Smooth muscle cell (in vitro differentiated cells): ENCODE results near the gene GLIS1. TPM values are rescaled to one million over a fixed set of nuclear protein-coding genes. Genes with fewer than 3 reads are reported as not detected.

Experiments used
- DNase-seq: peaks from one replicate; lab custom pipeline; 2025; ENCODE audit not compliant: unreplicated experiment; lab: John Stamatoyannopoulos, UW
- H2AFZ ChIP-seq: fragments of 200-600 bp; sonication (generic); 2 replicates; pipeline ENCODE4 v1.6.0; 2016; ENCODE audit warnings: antibody characterized with exemption, low read depth, mild to moderate bottlenecking
- H3F3A ChIP-seq: fragments of 200-600 bp; sonication (generic); 2 replicates; pipeline ENCODE4 v1.6.0; 2017; ENCODE audit warnings: antibody characterized with exemption, low read depth
- H3K27ac ChIP-seq: fragments of 200-600 bp; sonication (generic); 2 replicates; pipeline ENCODE4 v1.5.1; 2016; ENCODE audit warnings: low read depth, mild to moderate bottlenecking
- H3K27me3 ChIP-seq: fragments of 200-600 bp; sonication (generic); 2 replicates; pipeline ENCODE4 v1.6.1; 2016; ENCODE audit warnings: low read depth, mild to moderate bottlenecking
- H3K36me3 ChIP-seq: fragments of 200-600 bp; sonication (generic); 2 replicates; pipeline ENCODE4 v1.5.1; 2016; ENCODE audit warnings: low read depth
- H3K4me1 ChIP-seq: fragments of 200-600 bp; sonication (generic); 2 replicates; pipeline ENCODE4 v1.5.1; 2016; ENCODE audit warnings: low read depth
- H3K4me2 ChIP-seq: fragments of 200-600 bp; sonication (generic); 2 replicates; pipeline ENCODE4 v1.6.0; 2016; ENCODE audit warnings: mild to moderate bottlenecking
- H3K4me3 ChIP-seq: fragments of 200-600 bp; sonication (generic); 2 replicates; pipeline ENCODE4 v1.5.1; 2016; ENCODE audit warnings: mild to moderate bottlenecking
- H3K79me2 ChIP-seq: fragments of 200-600 bp; sonication (generic); 2 replicates; pipeline ENCODE4 v1.6.0; 2016; ENCODE audit warnings: low read depth, mild to moderate bottlenecking
- H3K9ac ChIP-seq: fragments of 200-600 bp; sonication (generic); 2 replicates; pipeline ENCODE4 v1.6.0; 2016; ENCODE audit warnings: low read depth
- H3K9me3 ChIP-seq: fragments of 200-600 bp; sonication (generic); replicated peaks from 2 replicates; pipeline ENCODE4 v1.5.1; 2016; ENCODE audit warnings: low read depth
- H4K20me1 ChIP-seq: fragments of 200-600 bp; sonication (generic); 2 replicates; pipeline ENCODE4 v1.6.0; 2016; ENCODE audit warnings: low read depth
- WGBS: methylation state at CpG from one replicate; pipeline ENCODE4 v1.1.7; 2016; ENCODE audit warnings: low lambda C conversion rate; 5-methylcytosine and 5-hydroxymethylcytosine counted together
- polyA plus RNA-seq: library from polyadenylated mRNA; unstranded; fragments of >200 nt; fragmentation: Nextera tagmentation; extraction: Ambion mirVana; gene quantifications from 2 replicates; pipeline ENCODE4 v1.2.1, GENCODE V29; 2016
- total RNA-seq: library from RNA; depleted of rRNA; stranded (reverse); fragments of >200 nt; gene quantifications from 2 replicates; pipeline ENCODE4 v1.2.3, GENCODE V29; 2014
- TF ChIP-seq, protein P1 (sequence below): fragments of 200-600 bp; sonication (generic); IDR thresholded peaks from 2 replicates; pipeline ENCODE4 v1.5.1; 2017; ENCODE audit warnings: borderline replicate concordance, mild to moderate bottlenecking, antibody characterized with exemption; ENCODE audit not compliant: insufficient read depth, poor library complexity, severe bottlenecking

GLIS1 gene
- total and polyA plus RNA-seq, 2 experiments from 2014 or later, result 0.36 to 4.9 TPM

DNA sequence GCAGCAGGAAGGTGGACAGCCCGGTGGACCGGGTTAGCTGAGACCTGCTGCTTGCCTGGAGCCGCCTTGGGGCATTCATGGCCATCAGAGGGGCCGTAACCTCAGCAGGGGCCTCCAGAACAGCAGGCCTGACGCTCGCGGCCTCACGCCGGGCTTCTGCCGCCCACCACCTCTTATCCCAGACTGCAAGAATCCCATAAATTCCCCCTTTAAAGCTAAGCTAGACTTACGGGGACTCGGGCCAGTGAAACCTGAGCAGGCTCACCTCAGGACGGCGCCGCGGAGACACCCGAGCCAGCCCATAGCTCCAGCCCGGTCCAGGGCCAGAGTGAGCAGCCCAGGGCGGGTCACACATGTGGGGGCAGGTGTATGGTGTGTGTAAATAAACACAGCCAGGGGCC, 132.3 kb downstream of the GLIS1 start:
- no peak for DNase-seq

GRCh38 chr1:53606197-53606596, 132.8 kb downstream of the GLIS1 start:
- Histone ChIP-seq H3K4me3 (no peak overlapping the region), H3K79me2 (no peaks in the 10 kb centered on the region), H3K4me1 (no peaks in the 10 kb centered on the region), H3F3A (no peaks in the 10 kb centered on the region), H3K4me2 (no peak overlapping the region), H2AFZ (no peak overlapping the region), H4K20me1 (no peaks in the 10 kb centered on the region), H3K27ac (no peak overlapping the region), H3K27me3 (no peaks in the 10 kb centered on the region), H3K9ac (no peak overlapping the region), H3K36me3 (no peaks in the 10 kb centered on the region), H3K9me3 (peaks cover 3% of the 10 kb centered on the region)
- DNase-seq, result no peak
- 84% methylated on average over 8 of the region's 8 CpGs for WGBS
- TF ChIP-seq, protein P1, sequence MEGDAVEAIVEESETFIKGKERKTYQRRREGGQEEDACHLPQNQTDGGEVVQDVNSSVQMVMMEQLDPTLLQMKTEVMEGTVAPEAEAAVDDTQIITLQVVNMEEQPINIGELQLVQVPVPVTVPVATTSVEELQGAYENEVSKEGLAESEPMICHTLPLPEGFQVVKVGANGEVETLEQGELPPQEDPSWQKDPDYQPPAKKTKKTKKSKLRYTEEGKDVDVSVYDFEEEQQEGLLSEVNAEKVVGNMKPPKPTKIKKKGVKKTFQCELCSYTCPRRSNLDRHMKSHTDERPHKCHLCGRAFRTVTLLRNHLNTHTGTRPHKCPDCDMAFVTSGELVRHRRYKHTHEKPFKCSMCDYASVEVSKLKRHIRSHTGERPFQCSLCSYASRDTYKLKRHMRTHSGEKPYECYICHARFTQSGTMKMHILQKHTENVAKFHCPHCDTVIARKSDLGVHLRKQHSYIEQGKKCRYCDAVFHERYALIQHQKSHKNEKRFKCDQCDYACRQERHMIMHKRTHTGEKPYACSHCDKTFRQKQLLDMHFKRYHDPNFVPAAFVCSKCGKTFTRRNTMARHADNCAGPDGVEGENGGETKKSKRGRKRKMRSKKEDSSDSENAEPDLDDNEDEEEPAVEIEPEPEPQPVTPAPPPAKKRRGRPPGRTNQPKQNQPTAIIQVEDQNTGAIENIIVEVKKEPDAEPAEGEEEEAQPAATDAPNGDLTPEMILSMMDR, result no peak

More for the DNA sequence above, 132.3 kb downstream of the GLIS1 start:
- TF ChIP-seq, protein P1, result no peak
- 45% methylated on average over 19 of the region's 19 CpGs for whole genome bisulfite sequencing
- Histone ChIP-seq H3K4me2 (no peak overlapping the region), H3K79me2 (no peaks in the 10 kb centered on the region), H3F3A (no peaks in the 10 kb centered on the region), H3K4me1 (no peaks in the 10 kb centered on the region), H3K27me3 (no peaks in the 10 kb centered on the region), H4K20me1 (no peaks in the 10 kb centered on the region), H3K27ac (no peak overlapping the region), H3K9ac (no peak overlapping the region), H3K4me3 (no peak overlapping the region), H3K36me3 (no peaks in the 10 kb centered on the region), H3K9me3 (peaks cover 6% of the 10 kb centered on the region), H2AFZ (no peak overlapping the region)

- no peak overlapping the region for H2AFZ ChIP-seq
- no peaks in the 10 kb centered on the region for H3F3A ChIP-seq
- H3K27me3 ChIP-seq, result no peaks in the 10 kb centered on the region
- H4K20me1 ChIP-seq, result no peaks in the 10 kb centered on the region
- no peak overlapping the region for H3K27ac ChIP-seq
- no peak for DNase-seq
- H3K4me2 ChIP-seq, result no peak overlapping the region
- H3K9me3 ChIP-seq, result no peaks in the 10 kb centered on the region
- no peaks in the 10 kb centered on the region for H3K79me2 ChIP-seq
- H3K4me3 ChIP-seq, result no peak overlapping the region
- H3K36me3 ChIP-seq, result no peaks in the 10 kb centered on the region
- 94% methylated on average over 8 of the region's 8 CpGs for WGBS
- no peak overlapping the region for H3K9ac ChIP-seq
- H3K4me1 ChIP-seq, result no peaks in the 10 kb centered on the region
- TF ChIP-seq, protein P1, result no peak
Observed at GRCh38 chr1:53605181-53605580, 133.8 kb downstream of the GLIS1 start.

DNA sequence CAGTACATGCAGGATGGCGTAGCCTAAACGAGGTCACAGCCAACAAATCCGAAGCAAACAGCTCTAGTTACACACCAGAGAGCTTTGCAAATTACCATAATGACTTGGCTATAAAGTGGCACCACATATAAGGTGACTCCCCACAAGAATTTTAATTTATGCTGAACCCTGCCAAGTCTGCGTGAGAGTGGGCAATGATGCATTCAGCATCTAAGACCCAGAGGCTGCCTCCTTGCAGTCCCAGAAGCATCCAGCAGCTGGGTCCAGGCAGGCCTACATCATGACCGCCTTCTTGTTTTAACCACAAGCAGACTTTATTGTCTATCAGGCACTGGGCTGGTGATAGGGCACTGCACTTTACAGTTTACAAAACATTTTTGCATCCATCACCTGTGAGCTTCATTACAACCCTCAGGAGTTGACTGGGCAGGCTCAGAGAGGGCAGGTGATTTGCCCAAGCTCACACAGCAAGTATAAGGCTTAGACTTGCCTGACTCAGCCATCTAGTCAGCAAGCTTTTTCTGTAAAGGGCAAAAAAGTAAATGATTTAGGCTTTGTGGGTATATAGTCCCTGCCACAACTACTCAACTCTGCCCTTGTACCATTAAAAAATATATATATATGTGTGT, 134.6 kb downstream of the GLIS1 start:
- TF ChIP-seq, protein P1, result no peak
- Histone ChIP-seq H3K36me3 (no peaks in the 10 kb centered on the region), H3K79me2 (no peaks in the 10 kb centered on the region), H3F3A (no peaks in the 10 kb centered on the region), H4K20me1 (no peaks in the 10 kb centered on the region), H3K4me3 (no peak overlapping the region), H3K4me1 (no peaks in the 10 kb centered on the region), H3K27ac (no peak overlapping the region), H3K4me2 (no peak overlapping the region), H3K9ac (no peak overlapping the region), H3K27me3 (no peaks in the 10 kb centered on the region), H3K9me3 (no peaks in the 10 kb centered on the region), H2AFZ (no peak overlapping the region)
- 75% methylated on average over 5 of the region's 5 CpGs for WGBS
- DNase-seq, result no peak
